HG03378 (cell line): ENCODE data around the gene R3HDM4.

ENCODE experiments used
- ATAC-seq: cut with Tn5 transposase; IDR thresholded peaks from one replicate; pipeline ENCODE4 v1.9.1; 2021; ENCODE audit warnings: mild to moderate bottlenecking, moderate library complexity; ENCODE audit not compliant: unreplicated experiment

R3HDM4 gene

DNA sequence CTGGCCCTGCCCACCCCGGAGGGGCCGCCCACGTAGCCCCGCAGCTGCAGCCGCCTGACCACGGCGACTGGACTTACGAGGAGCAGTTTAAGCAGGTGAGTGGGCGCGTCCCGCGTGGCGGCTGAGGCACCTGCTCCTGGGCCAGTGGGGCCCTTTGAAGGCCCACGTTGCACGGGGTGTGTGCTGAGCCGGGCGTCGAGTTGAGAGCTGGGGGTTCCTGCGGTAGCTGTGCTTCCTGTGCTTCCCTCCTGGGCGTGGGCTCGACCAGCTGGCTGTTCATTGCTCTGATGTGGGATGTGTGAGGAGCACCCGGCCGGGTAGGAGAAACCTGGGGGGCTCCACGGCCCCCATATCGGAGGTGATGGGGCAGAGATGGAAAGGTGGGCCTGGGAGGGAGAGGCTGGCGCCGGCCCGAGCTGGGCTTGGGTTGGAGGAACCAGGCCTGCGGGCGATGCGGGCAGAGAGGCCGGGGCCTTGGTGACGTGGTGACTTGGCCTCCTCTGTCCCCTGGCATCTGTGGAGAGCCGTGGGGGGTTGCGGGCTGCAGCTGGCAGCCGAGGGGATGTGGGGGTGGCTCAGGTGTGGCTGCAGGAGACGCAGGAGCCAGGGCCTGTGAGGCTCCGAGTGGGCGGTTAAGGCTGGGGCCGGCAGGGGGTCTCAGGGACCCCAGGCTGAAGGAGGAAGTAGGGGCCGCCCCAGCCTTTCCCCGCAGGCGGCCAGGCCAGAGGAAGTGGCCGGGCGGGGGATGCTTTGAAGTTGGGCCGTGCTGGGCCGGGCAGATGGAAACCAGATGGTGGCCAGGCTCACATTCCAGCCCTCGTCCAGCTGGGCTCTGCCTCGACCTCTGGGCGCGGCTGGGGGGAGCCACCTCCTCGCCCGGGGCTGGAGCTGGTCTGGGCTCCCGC, 19.9 kb upstream of the R3HDM4 start:
- no peak for ATAC-seq

- no peak for ATAC-seq
Measured at GRCh38 chr19:931860-932647, 19.0 kb upstream of the R3HDM4 start.

- no peak for ATAC-seq
Measured at GRCh38 chr19:929891-930258, 16.9 kb upstream of the R3HDM4 start.

- no peak for ATAC-seq
Measured at GRCh38 chr19:929203-929890, 16.3 kb upstream of the R3HDM4 start.

- no peak for ATAC-seq
Measured at GRCh38 chr19:928471-929202, 15.6 kb upstream of the R3HDM4 start.

DNA sequence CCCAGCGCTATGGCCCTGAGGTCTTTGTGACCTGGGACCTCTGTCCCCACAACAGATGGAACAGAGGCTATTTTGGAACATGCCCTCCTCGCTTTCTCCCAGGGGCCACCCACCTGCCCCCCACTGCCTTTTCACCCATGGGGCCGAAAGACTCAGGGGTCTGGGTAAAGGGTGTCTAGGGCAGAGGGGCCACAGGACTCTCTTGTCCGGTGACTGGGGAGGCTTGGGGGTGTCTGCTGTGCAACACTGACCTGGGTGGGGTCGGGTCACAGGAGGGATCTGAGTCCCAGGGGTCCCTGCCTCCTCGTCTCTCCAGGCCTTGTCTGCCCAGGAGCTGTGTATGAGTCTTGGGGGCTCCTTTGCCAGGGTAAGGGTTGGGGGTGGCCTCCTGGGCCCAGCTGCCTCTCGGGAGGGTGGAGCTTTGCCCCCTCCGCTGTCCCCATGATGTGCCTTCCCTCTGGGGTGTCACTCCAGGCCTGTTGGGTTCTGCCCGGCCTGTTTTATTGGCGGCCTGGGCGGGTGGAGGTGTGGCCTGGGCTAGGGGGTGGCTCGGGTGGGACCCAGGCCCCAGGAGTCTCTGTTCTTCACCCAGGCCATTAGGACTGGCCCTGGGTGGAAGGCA, 14.9 kb upstream of the R3HDM4 start:
- no peak for ATAC-seq

DNA sequence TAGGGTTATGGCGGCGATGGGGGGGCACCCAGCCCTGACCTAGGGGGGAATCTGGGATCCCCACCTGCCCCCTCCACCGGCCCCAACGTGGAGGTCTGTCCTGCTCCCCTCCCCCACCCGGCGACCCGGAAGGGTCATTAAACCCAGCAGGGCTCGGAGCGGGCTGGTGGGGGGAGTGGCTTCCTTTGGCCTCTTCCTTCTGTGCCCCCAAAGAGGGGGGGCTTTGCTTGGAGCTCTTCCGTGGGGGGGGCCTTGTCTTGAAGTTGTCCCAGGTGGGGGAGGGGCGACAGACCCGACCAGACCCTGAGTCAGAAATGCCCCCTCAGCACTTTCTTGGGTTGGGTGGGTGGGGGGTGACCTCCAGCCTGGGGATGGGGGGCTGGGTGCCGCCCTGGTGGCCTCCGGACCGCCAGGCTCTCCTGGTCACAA, 14.3 kb upstream of the R3HDM4 start:
- no peak for ATAC-seq

GRCh38 chr19:926589-927350, 13.8 kb upstream of the R3HDM4 start:
- ATAC-seq, result no peak

DNA sequence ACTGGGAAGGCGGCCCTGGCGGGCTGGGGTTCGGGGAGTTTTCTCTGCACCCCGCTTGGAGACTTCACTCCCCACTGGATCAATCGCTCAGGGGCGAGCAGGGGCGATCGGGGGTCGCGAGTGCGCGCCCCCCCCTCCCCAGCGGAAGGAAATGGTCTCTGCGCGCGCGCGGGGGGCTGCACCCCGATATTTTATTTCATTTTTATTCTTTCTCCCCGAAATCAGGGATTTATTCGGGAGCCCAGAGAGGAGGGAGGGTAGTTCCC, 13.2 kb upstream of the R3HDM4 start:
- ATAC-seq, result no peak

DNA sequence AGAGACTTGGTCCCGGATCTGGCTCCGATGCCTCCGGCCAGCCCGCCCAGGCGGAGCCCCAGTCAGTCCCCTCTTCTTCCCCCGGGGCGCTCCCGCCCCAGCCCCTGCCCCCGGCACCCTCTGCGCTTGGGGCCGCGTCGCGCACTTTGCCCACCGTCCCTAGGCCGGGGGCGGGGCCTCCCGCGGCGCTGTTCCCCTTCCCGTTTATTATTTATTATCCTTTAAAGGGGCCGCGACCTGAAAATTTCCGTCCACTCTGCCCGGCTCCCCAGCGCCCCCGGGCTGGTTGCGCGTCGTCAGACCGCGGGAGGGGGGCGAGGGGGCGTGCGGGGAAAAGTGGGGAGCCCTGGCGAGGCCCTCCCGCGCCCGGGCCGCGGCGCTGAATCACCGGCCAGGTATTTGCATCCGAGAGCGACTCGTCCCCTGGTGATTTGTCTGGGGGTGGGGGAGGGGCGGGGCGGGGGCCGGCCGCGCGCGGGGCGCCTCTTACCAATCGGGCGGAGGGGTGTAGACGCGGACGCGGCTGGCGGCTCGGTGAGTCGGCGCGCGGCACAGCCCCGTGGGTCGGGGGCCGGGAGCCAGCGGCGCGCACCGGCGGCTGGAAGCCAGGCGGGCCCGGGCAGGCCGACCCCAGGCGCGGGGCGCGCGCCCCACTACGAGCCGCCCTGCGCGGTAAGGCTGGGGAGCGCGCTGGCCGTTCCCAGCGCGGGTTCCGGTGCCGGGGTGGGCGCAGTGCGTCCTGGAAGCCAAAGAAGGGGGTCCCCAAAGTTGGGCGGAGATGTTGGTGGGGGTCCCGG, 12.7 kb upstream of the R3HDM4 start, which contains the start of gene ARID3A:
Gene ARID3A, plus strand, starts transcription at position 510 of the 797 bp plus-strand sequence. CDS start 3,494 bp downstream, outside the sequence.
- peak; percentile 54 for ATAC-seq

GRCh38 chr19:925087-925525, 12.1 kb upstream of the R3HDM4 start:
- ATAC-seq, result peak; percentile 49

DNA sequence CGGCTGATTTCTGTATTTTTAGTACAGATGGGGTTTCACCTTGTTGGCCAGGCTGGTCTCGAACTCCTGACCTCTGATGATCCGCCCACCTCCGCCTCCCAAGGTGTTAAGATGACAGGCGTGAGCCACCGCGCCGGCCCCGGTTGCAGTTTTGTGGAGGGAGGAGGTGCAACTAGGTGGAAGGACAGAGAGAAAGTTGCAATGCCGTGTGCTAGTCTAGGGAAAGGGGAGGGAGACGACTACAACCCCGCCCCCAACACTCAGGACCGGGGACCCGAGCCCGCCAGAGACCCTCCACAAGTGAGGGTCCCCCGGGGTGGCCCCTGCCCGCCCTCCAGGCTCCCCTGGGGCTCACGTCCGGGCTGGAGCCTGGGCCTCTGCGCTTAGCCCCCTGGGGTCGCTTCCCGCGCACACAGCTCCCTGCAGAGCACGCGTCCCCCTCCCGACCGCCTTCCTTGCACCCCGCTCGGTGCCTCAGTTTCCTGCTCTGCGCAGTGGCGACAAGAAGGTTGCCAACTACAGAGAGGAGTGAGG, 11.6 kb upstream of the R3HDM4 start:
- no peak for ATAC-seq

GRCh38 chr19:920051-920864, 7.2 kb upstream of the R3HDM4 start:
- ATAC-seq, result no peak

- ATAC-seq, result no peak
Measured at GRCh38 chr19:919199-920050, 6.4 kb upstream of the R3HDM4 start.

DNA sequence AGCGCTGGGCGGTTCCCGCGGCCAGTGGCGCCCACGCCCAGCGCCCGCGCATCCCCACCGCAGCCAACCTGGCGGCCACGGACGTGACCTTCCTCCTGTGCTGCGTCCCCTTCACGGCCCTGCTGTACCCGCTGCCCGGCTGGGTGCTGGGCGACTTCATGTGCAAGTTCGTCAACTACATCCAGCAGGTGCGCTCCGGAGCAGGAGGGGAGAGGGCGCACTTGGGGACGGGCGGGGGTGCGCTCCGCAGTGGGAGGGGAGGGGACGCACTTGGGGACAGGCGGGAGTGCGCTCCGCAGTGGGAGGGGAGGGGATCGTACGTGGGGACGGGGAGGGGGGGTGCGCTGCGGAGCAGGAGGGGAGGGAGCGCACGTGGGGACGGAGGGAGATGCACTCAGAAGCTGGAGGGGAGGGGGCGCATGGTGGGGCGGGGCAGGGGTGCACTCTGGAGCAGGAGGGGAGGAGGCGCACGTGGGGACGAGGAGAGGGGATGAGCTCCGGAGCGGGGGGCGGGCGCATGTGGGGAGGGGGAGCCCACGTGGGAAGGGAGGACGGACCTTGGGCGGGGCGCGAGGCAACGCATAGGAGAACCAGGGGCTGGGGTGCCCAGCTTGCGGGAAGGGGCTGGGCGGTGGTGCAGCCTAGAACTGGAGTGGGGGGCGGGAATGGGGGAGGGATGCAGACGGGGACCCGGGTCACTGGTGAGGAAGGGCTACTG, 5.6 kb upstream of the R3HDM4 start:
- no peak for ATAC-seq

DNA sequence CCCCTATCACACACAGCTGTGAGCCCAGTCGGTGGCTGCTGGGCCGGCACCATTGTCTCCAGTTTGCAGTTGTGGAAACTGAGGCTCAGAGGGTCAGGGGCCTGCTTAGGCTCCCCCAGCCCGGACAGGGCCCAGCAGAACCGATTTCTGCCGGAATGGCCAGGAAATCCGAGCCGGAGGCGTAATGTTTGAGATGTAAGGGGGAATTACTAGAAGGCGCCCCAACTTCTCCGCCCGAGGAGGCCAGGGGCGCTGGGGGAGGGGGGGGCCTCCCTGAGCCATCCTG, 5.1 kb upstream of the R3HDM4 start:
- ATAC-seq, result no peak
